Choroid plexus epithelial cell (primary cell): ENCODE results near the gene CLK4.

Source experiments
- DNase-seq: peaks from one replicate; pipeline ENCODE4 v3.0.0-alpha.2; 2010; ENCODE audit warnings: low read depth
- H3K4me3 ChIP-seq: 2 replicates; pipeline ENCODE4 v1.5.1; 2011; ENCODE audit warnings: low read depth, mild to moderate bottlenecking, control low read depth, low read length, moderate library complexity
- TF ChIP-seq, protein P1 (sequence below): conservative IDR thresholded peaks from 2 replicates; pipeline ENCODE4 v1.5.1; 2011; ENCODE audit warnings: low read depth, mild to moderate bottlenecking, control low read depth, inconsistent platforms, low read length, moderate library complexity

CLK4 gene

DNA sequence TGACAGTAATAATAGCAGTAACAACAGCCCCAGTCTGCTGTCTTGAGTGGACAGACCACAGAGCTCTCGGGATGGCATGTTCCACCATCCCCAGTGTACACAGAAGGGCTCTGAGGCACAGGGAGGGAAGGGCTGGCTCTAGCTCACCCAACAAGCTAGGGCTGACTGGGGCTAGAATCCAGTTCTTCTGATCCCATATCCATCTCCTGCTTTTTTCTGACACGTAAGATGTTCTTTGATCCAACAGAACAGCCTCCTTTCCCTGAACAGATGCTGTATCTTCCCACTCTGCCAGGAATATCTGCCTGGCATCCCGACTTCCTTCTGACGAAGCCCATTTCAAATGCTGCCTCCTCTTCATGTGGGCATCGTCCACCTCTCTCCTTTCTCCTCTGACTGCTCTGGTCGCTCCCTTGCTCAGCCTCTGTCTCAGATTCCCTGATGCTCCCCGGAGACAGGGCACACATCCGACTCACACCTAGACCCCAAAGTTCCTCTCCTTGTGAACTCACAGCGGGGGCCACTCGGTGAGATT, 43.6 kb upstream of the CLK4 start:
- no peak for DNase-seq
- TF ChIP-seq, protein P1, sequence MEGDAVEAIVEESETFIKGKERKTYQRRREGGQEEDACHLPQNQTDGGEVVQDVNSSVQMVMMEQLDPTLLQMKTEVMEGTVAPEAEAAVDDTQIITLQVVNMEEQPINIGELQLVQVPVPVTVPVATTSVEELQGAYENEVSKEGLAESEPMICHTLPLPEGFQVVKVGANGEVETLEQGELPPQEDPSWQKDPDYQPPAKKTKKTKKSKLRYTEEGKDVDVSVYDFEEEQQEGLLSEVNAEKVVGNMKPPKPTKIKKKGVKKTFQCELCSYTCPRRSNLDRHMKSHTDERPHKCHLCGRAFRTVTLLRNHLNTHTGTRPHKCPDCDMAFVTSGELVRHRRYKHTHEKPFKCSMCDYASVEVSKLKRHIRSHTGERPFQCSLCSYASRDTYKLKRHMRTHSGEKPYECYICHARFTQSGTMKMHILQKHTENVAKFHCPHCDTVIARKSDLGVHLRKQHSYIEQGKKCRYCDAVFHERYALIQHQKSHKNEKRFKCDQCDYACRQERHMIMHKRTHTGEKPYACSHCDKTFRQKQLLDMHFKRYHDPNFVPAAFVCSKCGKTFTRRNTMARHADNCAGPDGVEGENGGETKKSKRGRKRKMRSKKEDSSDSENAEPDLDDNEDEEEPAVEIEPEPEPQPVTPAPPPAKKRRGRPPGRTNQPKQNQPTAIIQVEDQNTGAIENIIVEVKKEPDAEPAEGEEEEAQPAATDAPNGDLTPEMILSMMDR = no peak
- H3K4me3 ChIP-seq = no peak overlapping the region

DNA sequence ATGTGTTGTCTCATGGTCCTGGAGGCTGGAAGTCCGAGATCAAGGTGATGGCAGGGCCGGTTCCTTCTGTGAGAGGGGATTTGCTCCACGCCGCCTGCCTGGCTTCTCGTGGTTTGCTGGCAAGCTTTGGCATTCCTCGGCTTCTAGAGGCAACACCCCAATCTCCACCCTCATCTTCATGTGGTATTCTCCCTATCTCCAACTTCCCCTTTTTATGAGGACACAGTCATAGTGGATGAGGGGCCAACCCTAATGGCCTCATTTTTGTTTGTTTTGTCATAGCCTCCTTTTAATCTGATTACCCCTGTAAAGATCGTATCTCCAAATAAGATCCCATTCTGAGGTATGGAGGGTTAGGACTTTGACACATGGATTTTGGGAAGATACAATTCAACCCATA, 41.7 kb upstream of the CLK4 start:
- H3K4me3 ChIP-seq = no peak overlapping the region
- no peak for DNase-seq
- TF ChIP-seq, protein P1 = no peak

DNA sequence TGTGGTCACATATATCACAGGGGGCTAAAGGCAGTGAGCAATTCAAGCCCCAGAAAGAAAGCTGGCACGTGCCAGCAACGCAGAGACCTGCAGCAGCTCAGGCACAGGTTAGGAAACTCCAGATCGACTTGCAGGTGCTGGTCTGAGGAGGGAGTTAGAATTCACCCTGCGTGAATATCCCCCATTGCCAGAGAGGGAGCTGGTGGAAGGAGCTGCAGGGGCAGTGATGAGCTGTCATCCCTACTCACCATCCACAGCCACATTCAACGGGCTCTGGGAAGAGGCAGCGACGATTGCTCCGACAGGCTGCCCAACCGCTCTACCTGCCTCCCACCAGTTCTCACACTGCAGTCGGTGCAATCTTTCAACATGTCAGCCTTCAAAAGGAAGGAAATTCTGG, 40.8 kb upstream of the CLK4 start:
- no peak overlapping the region for H3K4me3 ChIP-seq

DNA sequence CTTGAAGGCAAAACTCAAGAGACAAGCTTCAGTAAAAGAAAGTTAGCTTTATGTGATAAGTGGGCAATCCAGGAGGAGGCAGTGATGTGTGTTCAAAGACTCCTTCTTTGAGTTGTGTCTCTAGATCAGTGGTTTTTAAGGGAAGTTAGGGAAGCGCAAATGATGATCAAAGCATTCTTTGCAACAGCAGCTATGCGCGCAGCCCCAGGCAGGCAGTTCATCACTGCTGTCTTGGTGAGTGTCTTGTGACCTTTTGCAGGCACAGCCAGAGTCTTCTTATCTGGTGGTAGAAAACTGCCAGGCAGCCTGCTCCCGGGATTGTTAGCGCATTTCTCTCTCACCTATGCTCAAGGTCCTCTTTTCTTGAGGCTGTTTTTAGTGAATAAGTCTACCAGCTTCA, 40.3 kb upstream of the CLK4 start:
- TF ChIP-seq, protein P1 = no peak
- no peak overlapping the region for H3K4me3 ChIP-seq

More for the DNA sequence above, 40.8 kb upstream of the CLK4 start:
- no peak for DNase-seq
- TF ChIP-seq, protein P1 = no peak

DNA sequence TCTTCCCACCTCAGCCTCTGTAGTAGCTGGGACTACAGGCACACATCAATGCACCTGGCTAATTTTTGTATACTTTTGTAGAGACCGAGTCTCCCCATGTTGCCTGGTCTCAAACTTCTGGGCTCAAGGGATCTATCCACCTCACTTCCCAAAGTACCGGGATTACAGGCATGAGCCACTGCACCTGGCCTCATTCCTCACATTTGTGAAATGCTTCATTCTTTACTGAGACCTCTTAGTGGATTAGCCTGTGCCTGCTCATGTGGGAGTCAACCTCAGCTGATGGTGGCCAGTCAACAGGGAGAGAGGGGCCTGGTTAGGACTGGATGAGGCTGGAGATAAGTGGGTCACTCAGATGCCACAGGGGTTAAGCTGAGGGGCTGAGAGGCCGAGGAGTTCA, 37.3 kb upstream of the CLK4 start:
- H3K4me3 ChIP-seq = no peak overlapping the region
- TF ChIP-seq, protein P1 = no peak
- DNase-seq = no peak

More for the DNA sequence above, 40.3 kb upstream of the CLK4 start:
- peak; percentile 39 for DNase-seq

DNA sequence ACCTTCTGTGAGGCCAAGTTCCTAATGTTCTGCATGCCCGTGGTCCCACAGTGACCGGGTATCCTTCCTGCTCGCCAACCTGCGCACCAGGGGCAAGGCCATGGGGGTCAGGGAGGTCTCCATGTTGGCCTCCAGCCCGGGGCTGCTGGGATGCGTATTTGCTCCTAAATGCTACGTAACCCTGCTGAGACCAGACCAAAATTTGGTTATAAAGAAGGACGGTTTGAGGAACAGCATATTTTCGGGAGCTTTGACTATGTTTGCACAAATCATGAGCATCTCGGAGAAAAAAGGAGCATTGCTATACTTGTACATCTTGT, 35.7 kb upstream of the CLK4 start:
- no peak for DNase-seq
- H3K4me3 ChIP-seq = no peak overlapping the region
- TF ChIP-seq, protein P1 = no peak

DNA sequence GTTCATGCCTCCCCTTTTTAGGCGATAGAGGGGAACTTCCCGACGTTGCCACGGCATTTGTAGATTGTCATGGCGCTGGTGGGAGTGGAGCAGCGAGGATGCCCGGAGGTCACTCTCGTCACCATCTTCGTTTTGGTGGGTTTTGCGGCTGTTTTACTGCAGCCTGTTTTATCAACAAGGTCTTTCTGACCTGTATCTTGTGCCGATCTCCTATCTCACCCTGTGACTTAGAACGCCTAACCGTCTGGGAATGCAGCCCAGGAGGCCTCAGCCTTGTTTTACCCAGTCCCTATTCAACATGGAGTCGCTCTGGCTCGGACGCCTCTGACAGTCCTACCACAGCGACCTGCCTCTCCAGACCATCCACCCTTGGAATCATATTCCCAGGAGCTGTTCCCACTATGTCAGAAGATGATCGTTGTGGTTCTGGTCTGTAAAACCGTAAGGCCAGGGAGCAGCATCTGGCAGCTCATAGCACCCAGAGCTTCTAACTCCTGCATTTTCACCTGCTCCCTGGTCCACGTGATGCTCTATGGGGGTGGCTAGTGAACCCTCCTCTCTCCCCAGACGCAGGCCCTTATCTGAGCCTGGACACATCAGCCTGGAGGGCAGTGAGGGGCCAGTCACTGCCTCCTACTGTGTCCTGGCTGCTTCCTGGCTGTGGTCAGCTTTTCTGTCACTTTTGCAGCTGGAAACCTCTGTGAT, 35.1 kb upstream of the CLK4 start:
- TF ChIP-seq, protein P1 = no peak
- H3K4me3 ChIP-seq = no peak overlapping the region
- DNase-seq = no peak
